GM12874 (cell line): ENCODE measurements around the gene VSIG2.

Experiments
- CTCF ChIP-seq: IDR thresholded peaks from 2 replicates; pipeline ENCODE4 v1.5.1; 2011; ENCODE audit warnings: low read depth, mild to moderate bottlenecking, control low read depth, low read length, moderate library complexity; ENCODE audit not compliant: insufficient read depth

Gene VSIG2

GRCh38 chr11:124732230-124732629 lies 19.8 kb downstream of the VSIG2 start:
- TF ChIP-seq CTCF: no peak

GRCh38 chr11:124729571-124729970 lies 22.5 kb downstream of the VSIG2 start:
- no peak for TF ChIP-seq CTCF

GRCh38 chr11:124728134-124728533 lies 23.9 kb downstream of the VSIG2 start:
- no peak for TF ChIP-seq CTCF

GRCh38 chr11:124727474-124727873 lies 24.6 kb downstream of the VSIG2 start:
- no peak for TF ChIP-seq CTCF

GRCh38 chr11:124725719-124726105 lies 26.3 kb downstream of the VSIG2 start:
- TF ChIP-seq CTCF: no peak

- TF ChIP-seq CTCF: no peak
These were observed 26.9 kb downstream of the VSIG2 start for GRCh38 chr11:124724979-124725718.

- TF ChIP-seq CTCF: no peak
These were observed 29.9 kb downstream of the VSIG2 start for GRCh38 chr11:124722176-124722575.
